Measurements from ENCODE around the gene AP2A2.

GRCh38 chr11:976431-977160 is 50.9 kb downstream of the AP2A2 start:
- TF ChIP-seq CTCF (IDR thresholded peaks at IDR 0.05) (no peak), POLR2A (IDR thresholded peaks at IDR 0.05) (no peak)
